KOPT-K1 (cell line): ENCODE results near the gene B4GALNT3.

Experiments
- H3K27ac ChIP-seq: fragments of 200-600 bp; sonication (generic); 2 replicates; pipeline ENCODE4 v1.5.1; 2016; ENCODE audit warnings: antibody characterized with exemption, mild to moderate bottlenecking, low read depth, low read length; ENCODE audit not compliant: poor library complexity, severe bottlenecking
- H3K36me3 ChIP-seq: fragments of 200-600 bp; sonication (generic); 2 replicates; pipeline ENCODE4 v1.5.1; 2017; ENCODE audit warnings: antibody characterized with exemption, mild to moderate bottlenecking, low read length, moderate library complexity; ENCODE audit not compliant: insufficient read depth
- H3K9me3 ChIP-seq: fragments of 200-600 bp; sonication (generic); 2 replicates; pipeline ENCODE4 v1.5.1; 2017; ENCODE audit warnings: antibody characterized with exemption, low read length, mild to moderate bottlenecking; ENCODE audit not compliant: insufficient read depth, poor library complexity, severe bottlenecking

The B4GALNT3 gene

DNA sequence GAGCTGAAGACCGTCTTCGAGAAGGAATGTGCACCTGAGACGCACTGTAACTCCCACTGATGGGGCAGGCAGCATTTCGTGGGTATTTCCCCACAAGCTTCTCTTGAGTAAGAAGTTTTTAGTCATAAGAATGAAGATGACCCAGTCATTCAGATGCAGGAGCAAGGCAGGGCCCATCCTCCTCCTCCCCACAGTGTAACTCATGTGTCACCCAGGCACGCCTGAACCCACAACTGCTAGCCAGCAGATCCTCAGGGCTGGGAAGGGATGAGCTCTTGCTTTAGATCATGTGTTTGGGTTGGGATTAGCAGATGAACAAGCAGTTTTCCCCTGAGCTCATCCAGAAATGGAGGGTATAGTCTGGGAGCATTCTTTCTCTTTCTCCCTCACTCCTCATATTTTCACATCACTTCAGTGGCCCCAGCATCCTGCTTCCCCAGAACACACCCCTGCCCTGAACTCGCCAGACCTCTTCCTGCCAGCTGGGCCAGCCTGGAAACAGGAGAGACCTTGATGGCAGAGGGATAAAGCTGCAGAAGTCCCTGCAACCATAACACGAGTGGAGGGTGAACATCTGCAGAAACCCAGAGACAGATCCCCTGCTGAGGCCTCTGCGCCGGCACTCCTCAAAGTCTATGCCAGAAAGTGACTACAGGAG is 73.3 kb downstream of the B4GALNT3 start:
- Histone ChIP-seq H3K36me3 (no peaks in the 10 kb centered on the region), H3K27ac (no peak overlapping the region)

DNA sequence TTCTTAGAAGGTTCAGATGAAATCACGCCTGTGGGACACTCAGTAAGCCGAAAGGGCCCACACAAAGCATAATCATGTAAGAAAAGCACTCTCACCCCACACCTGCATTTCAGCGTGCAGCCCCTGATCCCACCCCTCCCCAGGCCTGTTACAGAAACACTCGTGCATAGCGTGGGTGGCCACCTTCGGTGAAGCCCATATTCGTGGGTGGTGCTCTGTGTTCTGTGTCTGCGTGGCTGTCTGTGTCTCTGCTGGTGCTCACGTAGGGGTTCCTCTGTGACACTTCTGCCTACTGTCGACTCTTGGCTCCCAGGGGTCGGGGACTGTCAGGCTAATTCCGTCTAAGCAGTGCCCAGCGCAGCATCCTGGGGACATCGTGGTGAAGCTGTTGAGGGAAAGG is 74.0 kb downstream of the B4GALNT3 start:
- Histone ChIP-seq H3K9me3 (peaks cover 39% of the 10 kb centered on the region), H3K27ac (no peak overlapping the region), H3K36me3 (no peaks in the 10 kb centered on the region)

More for the DNA sequence above, 73.3 kb downstream of the B4GALNT3 start:
- peaks cover 42% of the 10 kb centered on the region for H3K9me3 ChIP-seq

DNA sequence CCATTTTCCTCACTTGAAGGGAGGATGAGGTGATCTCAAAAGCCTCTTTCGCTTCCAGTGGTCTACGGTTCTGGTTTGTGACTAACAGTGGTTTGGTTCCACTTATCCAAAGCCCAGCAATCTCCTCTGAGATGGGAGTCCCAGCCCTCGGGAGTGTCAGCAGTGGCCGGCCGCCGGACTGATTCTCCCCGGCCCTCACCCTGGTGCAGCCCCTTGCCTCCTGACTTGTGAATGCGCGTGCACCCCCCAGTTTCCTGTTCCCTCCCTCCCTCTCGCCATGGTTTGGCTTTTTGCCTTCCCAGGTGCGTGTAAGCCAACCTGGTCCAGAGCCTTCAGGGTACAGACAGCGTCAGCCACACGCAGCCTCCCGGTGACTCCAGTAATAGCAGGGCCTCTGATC is 74.5 kb downstream of the B4GALNT3 start:
- H3K9me3 ChIP-seq: peaks cover 34% of the 10 kb centered on the region
- no peaks in the 10 kb centered on the region for H3K36me3 ChIP-seq
- no peak overlapping the region for H3K27ac ChIP-seq

DNA sequence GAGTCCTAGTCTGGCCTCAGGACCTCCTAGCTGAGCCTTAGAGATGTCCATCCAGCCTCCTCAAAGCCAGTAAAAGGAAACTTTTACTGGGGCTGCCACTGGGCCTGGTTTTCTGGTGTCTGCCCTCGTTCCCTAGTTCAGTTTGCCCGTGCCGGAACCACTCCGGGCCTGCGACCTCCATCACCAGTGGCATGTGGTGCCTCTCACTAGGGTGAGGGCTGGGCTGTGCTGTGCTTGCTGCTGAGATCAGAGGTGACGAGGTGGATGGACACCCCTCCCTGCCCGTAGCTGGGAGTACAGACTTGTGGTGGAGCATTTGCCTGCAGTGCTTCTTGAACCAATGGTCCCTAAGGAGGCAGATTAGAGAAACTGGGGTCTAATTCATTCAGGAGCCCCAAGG is 75.7 kb downstream of the B4GALNT3 start:
- no peak overlapping the region for H3K27ac ChIP-seq
- H3K36me3 ChIP-seq: no peaks in the 10 kb centered on the region
- H3K9me3 ChIP-seq: peaks cover 24% of the 10 kb centered on the region

DNA sequence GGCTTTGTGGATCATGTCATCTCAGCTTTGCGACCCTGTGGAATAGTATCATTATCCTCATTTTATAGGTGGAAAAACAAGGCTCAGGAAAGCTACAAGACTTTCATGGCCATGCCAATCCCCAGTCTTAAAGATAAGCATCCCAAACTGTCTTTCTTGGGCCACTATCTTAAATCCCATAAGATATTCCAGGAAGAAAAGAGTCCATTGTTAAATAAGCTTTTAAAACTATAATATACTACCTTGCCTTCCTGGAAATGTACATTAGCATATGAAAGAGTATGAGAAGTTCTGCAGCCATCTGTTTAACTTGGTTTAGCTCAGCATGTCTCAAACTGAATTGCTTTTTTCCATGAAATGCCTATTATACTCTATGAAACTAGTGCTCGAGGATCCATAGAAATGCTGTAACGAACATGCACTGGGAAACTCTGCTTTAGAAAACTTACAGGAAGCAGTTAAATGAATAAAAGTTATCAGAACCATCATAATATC is 77.1 kb downstream of the B4GALNT3 start:
- Histone ChIP-seq H3K9me3 (peaks cover 13% of the 10 kb centered on the region), H3K36me3 (no peaks in the 10 kb centered on the region), H3K27ac (no peak overlapping the region)

DNA sequence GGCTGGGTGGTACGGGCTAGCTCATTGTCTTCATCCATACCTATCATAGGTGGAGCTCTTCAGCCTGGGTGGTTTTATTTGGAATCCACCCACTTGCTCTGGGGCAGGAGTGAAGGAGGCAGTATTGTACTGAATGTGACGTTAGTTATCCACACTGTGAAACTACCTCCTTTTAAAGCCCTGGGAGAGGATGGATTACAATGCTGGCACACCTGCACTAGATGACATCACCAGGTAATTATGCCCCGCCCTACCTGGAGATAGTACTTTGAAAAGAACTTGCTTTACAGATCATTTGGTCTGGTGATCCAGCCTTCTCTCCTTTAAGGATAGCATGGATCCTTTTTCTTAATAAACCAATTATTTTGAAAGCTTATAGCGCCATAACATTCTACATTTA is 78.0 kb downstream of the B4GALNT3 start:
- peaks cover 3% of the 10 kb centered on the region for H3K9me3 ChIP-seq
- H3K27ac ChIP-seq: no peak overlapping the region
- H3K36me3 ChIP-seq: no peaks in the 10 kb centered on the region

DNA sequence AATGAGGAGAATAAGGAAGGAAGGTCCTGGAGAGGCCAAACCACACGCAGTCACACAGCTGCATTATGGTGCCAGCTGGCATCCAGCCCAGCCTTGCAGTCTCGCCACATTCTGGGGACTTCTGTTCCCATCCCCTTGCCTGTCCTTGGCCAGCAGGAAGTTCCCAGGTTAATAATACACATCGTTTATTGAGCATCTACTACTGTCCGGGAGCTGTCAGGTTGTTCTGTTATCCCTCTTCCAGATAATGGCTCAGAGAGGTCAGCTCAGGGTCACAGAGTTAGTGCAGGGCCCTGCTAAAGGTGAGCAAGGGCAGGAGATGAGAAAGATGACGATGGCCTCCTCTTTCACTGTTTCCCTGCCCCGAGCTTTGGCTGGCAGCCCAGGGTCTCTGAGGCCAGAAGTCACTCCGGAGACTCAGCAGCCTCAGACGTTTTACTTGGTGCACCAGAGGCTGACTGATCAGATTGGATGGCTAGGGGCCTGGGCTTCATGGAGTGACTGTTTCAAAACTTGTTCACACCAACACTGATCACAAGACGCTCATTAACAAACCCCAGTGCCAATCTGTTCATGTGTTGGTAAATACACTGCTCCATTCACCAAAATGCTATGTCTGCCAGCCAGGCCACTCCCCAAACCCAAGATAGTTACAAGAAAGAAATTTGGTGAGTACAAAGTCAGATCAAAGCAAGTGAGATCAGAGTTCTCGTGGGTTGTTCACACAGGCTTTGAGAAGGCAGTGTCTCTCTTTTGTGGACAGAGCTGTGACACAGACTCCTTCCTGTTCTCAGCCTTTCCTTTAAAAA is 79.2 kb downstream of the B4GALNT3 start:
- H3K9me3 ChIP-seq: no peaks in the 10 kb centered on the region
- H3K36me3 ChIP-seq: no peaks in the 10 kb centered on the region
- no peak overlapping the region for H3K27ac ChIP-seq

DNA sequence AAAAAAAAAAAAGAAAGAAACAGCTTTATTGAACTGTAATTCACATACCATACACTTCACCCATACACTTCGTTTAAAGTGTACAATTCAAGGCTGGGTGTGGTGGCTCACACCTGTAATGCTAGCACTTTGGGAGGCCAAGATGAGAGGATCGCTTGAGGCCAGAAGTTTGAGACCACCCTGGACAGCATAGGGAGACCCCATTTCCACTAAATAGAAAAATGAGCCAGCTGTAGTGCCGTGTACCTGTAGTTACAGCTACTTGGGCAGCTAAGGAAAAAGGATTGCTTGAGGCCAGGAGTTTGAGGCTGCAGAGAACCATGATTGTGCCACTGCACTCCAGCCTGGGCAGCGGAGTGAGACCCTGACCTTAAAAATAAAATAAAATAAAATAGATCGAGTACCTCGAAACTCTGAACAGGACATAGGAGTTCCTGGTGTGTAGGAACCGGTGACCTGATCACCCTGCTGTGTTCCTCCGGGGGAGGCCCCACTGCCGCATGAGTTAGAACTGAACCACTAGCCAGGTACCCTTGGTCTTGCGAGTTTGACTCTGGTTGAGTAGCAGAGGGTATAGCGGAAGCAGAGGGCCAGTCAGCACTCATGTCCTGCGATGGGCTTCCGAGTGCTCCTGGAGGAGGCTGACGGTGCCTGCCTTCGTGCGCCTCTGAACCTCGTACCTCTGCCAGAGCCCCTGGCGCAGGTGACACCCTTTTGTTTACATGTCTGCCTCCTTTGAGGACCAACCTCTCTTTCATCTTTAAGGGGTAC is 80.0 kb downstream of the B4GALNT3 start:
- no peak overlapping the region for H3K27ac ChIP-seq

DNA sequence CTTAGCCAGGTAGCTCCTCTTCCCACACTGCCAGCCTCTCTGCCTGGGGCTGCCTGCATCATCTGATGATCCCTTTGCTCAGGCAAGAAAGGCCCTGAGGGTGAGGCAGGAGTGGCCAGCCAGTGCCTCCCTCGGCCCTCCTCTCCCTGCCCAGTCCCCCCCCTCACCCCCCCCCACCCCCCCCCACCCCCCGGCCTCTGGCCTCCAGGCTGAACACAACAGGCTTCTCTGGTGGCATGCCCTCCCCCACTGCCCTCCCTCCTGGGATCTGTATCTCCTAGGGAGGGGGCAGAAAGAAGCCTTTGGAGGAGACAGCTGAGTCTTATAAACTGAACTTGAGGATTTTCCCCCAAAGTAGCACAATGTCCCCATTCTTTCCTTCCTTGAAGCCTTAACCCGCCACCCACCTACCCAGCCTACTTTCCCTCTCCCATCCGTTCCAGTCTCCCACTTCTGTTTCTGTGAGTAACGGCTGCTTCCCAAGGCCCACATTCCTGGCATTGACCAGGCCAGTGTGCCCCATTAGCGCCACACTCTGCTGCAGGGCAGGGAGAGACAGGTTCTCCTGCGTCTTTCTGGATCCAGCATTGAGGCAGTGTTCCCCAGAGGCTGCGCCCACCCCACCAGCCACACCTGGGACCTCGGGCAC is 82.1 kb downstream of the B4GALNT3 start:
- Histone ChIP-seq H3K36me3 (no peaks in the 10 kb centered on the region), H3K9me3 (no peaks in the 10 kb centered on the region), H3K27ac (no peak overlapping the region)

More for the DNA sequence above, 80.0 kb downstream of the B4GALNT3 start:
- H3K36me3 ChIP-seq: no peaks in the 10 kb centered on the region
- no peaks in the 10 kb centered on the region for H3K9me3 ChIP-seq

DNA sequence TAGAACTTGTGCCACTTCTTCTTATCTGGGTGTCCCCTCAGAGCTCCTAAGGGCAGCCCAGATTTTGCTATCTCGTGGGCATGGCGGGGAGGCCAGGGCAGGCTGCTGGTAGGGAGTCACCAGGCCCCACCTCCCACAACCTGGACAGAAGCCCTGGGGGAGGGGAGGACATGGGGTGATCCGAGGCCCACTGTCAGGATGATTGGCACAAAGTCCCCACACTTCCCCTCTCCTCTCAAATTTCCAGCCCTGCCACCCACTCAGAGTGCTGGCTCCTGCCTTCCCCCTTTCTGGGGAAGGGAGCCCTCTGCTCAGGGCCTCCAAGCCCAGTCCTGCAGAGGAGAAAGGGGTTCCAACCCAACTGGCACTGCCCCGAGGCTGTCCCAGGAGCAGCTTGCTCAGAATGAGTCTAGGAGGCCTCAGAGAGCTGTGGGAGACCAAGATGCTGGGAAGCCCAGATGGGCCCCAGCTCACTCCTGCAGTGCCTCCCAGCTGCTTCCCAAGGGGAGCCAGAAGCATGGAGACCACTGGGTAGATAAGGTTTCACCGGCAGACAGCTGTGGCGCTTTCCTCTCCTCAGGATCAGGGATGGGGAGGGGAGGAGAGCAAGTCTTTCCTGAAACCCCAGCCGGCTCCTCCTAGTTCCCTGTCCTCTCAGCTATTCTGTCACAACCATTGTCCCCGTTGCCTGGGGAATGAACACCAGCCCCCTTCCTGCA is 82.8 kb downstream of the B4GALNT3 start:
- H3K27ac ChIP-seq: no peak overlapping the region
- H3K9me3 ChIP-seq: no peaks in the 10 kb centered on the region
- H3K36me3 ChIP-seq: no peaks in the 10 kb centered on the region

DNA sequence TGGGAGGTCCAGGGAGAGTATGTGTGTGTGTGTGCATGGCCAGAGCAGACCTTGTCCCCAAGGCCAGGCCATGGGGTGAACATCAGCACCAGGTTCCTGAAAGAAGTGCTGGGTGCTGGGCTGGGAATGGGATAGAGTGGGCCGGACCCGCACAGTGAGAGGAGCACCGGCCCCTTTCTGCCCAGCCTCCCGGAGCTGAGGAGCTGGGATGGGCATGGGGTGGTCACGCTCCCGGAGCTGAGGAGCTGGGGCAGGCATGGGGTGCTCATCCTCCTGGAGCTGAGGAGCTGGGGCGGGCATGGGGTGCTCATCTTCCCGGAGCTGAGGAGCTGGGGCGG is 83.3 kb downstream of the B4GALNT3 start:
- Histone ChIP-seq H3K36me3 (no peaks in the 10 kb centered on the region), H3K9me3 (no peaks in the 10 kb centered on the region), H3K27ac (no peak overlapping the region)

DNA sequence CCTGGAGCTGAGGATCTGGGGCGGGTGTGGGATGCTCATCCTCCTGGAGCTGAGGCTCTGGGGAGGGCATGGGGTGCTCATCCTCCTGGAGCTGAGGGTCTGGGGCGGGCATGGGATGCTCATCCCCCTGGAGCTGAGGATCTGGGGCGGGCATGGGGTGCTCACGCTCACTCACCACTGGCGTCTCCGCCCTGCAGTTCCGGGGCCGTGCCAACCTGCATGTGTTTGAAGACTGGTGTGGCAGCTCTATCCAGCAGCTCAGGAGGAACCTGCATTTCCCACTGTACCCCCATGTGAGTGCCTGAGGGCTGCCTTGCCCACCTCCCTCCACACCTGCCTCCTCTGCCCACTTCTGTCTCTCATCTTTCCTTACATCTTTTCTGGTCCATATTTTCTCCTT is 84.4 kb downstream of the B4GALNT3 start:
- Histone ChIP-seq H3K36me3 (no peaks in the 10 kb centered on the region), H3K27ac (no peak overlapping the region), H3K9me3 (no peaks in the 10 kb centered on the region)

DNA sequence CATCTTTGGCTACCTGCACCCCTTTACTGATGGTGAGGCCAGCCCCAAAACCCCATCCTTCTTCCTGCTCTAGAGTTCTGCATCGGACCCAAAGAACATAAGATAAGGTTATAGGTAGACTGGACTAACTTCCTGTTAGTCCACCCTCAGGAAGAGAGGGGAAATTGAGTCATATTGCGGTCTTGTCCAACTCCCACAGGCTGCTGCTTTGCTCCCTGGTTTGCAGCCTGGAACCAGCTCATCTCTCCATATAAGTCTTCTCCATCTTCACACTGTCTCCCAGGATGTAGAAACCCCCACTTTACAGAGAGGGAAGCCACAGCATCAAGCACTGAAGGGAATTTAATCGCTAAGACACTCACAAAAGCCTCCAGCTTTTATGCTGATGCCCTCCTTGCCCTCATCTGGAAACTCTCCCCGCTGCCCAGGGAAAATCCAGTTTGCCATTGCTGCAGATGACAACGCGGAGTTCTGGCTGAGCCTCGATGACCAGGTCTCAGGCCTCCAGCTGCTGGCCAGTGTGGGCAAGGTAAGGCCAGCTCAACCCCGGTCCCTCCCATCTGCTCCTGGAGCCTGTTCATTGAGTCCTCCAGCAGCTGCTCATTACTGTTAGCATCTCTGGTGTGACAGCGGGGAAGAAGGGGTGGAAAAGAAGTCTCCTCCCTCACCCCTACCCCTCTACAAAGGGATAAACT is 85.3 kb downstream of the B4GALNT3 start:
- H3K36me3 ChIP-seq: no peaks in the 10 kb centered on the region
- no peaks in the 10 kb centered on the region for H3K9me3 ChIP-seq
- H3K27ac ChIP-seq: no peak overlapping the region

DNA sequence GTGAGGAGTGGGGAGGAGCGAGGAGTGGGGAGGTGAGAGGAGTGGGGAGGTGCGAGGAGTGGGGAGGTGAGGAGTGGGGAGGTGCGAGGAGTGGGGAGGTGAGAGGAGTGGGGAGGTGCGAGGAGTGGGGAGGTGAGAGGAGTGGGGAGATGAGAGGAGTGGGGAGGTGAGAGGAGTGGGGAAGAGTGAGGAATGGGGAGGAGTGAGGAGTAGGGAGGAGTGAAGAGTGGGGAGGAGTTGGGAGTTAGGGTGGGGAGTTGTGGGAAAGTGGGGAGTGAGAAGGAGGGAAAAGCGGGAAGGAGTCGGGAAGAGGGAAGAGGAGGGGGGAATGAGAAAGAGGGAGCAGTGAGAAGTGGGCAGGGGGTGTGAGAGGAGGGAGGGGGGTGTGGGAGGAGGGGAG is 86.1 kb downstream of the B4GALNT3 start:
- Histone ChIP-seq H3K9me3 (no peaks in the 10 kb centered on the region), H3K36me3 (no peaks in the 10 kb centered on the region), H3K27ac (no peak overlapping the region)
